ENCODE data around the gene CPED1.
"Not testable (repeated sequence)": the region's sequence is repeated elsewhere in the genome, so short reads cannot be mapped to it uniquely, and the experiment has no call there.

CPED1 gene

DNA sequence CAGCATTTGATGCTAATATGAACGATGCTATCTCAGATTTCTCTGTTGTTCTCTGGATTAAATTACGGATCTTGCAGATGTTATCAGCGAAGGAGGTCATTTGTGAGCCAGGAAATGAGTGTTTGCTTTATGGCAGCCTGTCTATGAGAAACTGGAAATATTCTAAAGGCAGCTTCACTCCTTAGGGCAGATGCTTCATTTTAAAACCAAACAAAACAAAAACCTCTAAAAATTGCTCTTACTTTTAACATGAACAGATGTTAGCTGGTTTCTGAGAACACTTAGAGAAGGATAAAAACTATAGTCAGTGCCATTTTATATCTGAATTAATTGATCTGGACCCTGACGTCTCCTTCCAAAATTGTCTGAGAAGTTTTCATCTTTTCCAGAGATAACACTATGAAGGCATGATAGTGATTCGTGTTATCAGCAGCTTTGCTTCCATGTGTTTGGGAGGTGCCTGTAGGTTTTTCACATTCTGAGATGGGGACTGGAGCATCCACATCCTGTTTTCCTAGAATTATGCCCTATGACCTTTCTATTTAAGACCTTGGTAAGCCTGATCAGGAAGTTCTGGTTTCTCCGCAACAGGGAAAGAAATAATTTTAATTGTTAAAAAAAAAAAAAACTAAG is 53.1 kb downstream of the CPED1 start:
- no peak for DNase-seq (ENCODE audit: low spot score)

DNA sequence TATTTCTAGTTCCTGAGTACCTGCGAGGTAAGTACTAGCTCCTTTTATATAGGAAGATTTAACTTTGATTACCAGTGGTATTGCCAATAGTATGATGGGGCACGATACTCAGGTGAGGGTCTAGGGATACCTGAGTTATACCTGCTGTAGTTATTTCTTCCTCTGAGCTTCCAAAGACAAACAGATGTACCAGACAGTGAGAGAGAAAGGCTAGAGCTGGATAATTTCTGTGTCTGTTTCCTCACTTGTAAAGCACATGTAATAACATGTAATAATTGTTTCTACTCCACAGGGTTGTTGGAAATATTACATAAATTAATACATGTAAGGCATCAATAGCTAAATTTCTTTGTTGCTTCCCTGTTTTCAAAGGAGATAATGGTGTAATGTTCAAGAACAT is 53.7 kb downstream of the CPED1 start:
- DNase-seq (ENCODE audit: low spot score): no peak

DNA sequence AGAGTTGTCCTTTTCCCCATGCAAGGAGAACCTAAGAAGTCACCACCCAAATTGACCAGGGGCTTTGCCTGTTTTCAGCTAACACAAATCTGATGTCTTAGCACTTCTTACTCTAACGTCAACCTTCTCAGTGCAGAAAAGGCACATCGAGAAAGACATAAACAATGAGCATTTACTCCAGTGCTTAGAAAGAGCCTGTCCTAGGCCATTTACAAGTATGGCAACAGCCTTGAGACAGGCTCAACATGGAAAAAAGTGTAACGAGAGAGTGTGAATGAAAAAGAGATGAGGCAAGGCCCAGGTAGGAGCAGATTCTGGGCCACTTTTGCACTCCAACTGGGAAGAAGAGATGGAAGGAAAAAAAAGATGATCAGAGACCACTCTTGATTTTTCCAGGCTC is 54.4 kb downstream of the CPED1 start:
- no peak for DNase-seq (ENCODE audit: low spot score)

DNA sequence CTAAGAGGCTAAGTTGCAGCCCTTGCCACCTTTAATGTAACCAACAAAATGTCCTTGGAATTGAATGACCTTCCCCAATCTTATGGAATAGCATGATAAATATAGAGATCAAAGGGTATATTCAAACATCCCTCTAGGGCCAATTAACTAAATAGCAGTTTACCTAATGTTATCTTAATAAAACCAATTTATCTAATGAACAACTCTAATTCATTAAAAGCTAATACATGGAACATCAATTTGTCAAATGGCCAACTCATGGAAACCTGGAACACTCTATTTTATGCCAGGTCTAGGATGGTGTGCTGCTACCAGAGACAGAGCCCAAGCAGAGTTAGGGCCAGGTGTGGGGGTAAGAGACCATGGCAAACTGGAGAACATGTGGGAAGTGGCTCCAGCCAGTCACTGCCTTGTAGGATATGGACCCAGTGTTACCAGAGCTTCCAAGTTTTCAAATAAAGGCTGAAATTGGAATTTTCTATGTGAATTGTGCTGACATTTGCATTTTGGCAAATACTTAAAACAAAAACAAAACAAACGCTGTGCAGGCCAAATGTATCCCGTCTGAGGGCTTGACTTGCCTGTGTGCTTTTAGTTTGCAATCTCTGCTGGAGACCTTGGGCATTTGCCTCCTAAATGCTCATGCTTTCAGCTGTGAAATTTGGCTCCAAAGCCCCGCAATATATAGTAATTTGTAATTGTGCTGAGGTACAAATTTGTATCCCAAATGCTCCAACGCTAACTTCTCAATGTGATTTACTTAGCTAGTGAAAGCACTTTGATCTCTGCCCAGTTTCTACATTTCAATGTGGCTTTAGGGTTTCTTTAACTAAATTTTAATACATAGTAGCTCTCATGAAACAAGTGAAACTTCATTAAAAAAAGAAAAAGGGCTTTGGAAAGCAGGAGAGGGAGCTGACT is 55.1 kb downstream of the CPED1 start:
- no peak for DNase-seq (ENCODE audit: low spot score)

DNA sequence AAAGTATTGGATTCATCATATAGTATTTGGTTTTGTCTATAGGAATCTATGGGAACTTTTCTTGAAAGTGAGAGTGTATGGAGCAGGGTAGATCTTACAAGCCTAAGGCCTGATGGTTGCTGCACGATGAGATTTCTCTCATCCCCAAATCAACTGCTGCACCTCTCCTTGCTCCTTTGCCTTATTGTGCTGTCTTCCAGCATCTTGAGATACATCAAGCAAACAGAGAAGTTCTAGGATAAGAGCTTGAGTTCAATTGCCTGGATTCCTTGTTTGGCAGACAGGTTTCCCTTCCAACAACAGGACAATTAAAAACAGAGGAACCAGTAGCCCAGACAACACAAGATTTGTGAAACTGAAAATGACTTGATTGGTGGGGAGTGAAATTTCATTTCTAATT is 56.6 kb downstream of the CPED1 start:
- DNase-seq (ENCODE audit: low spot score): no peak

DNA sequence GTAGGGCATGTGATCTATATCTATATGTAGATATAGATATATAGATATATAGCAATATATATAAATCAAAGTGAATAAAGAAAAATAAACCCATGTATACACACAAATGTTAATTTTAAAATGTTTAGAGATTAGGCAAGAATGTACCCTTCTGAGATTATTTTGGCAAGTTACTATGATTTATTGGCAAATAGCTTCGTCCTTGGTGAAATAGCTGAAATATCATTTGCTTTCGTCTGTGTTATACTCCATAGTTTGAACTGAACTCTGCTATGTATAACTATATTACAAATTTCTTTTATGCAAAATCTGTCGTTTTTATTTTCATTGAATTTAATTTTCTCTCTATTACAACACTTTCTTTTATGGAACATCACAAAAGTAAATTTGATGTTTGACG is 57.5 kb downstream of the CPED1 start:
- DNase-seq (ENCODE audit: low spot score): no peak

DNA sequence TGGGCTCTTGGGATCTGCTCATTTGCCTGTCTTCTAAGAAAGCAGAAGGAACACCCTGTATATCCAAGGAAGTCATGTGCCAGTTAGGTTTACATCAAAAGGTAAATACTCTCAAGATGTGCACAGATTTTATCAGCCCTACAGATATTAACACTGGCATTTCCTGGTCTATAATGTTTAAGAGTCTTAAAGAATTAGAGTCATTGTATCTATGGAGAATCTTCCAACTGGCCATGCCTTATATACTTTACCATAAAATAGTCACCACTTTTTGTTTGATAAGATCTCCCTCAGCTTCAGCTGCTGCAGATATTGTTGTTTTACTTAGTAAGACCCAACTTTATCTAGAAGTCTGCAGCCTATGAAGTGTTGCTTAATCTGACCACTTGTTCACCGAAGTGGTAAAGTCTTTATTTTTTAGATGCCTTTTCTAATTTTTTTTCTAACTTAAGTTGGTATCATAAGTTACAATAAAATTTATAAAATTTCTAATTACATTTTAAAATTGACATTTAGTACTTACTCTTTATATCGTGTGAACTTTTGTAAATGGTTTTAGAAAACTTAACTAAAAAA is 58.5 kb downstream of the CPED1 start:
- DNase-seq (ENCODE audit: low spot score): no peak

DNA sequence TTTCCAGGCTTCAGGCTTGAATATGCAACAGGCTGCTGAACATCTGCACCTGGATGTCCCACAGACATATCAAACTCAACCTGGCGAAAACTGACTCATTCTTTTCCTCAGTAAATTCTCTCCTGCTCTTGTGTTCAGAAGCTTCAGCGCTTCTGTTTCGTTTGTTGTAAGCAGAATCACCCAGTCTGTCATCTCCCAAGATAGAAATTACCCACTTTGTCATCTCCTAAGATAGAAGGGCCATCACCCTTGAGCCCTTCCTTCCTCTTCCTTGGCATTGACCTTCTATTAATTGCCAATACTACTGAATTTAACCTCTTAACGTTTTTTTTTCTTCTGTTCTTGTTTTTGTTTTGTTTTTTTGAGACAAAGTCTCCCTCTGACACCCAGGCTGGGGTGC is 59.7 kb downstream of the CPED1 start:
- no peak for DNase-seq (ENCODE audit: low spot score)

DNA sequence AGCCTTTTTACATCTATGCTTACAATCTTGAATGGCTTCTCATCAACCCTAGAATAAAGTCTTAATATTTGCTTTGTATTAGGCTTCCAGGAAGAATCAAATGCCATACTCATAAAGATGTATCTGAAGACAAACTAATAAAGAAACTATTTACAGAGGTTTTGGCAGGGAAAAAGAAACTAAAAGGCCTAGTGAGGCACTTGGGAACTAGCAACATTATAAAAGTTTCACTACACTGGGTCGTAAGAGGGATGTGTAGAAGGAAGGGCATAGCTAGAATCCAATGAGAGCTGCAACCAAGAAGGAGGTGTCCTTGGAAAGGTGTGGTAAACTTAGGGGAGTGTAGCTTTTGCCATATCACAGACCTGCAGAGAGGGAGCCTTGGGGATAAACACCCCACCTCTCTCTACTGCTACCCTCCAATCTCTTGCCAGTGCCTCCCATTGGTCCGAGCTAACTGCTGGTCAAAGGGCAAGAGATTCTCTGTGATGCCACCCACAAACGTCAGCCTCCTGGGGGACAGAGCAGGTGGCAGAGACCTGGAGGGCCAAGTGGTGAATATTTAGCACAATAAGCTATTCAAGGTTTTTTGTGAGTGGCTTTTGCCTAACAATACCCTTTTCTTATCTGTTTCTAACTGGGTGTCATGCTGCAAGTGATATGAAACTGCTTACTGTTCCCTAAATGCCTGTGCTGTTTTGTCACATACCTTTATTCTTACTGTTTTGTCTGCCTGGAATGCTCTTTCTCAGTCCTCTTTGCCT is 60.7 kb downstream of the CPED1 start:
- DNase-seq (ENCODE audit: low spot score): no peak

DNA sequence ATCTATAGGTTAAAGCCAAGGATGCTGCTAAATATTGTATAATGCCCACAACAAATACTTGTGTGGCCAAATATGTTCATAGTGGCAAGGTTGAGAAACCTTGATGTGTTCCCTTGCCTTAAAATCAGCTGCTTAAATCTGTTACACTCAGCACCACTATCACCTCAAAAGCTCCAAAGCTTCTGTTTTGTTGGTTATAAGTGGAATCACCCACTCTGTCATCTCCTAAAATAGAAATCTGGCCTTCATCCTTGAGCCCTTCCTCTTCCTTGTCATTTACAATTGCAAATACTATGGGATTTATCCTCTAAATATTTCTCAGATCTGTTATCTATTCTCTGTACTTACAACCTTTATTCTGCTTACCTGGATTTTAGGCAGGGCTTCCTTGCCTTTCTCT is 61.4 kb downstream of the CPED1 start:
- DNase-seq (ENCODE audit: low spot score): no peak

DNA sequence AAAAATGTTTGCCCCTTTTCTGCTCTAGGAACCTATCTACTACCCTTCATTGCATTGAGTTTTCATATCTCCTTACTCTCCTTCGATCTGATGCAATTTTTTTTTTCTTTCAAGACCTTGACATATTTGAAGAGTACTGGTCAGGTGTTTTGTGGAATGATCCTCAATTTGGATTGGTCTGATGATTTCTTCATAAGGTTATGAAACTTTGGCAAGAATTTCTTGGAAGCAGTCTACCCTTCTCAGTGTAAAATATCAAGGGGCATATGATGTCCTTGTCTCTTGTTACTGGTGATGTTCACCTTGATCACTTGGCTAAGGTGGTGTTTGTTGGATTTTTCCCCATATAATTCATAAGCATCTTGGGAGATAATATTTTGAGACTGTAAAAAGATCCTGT is 64.7 kb downstream of the CPED1 start:
- no peak for DNase-seq (ENCODE audit: low spot score)

DNA sequence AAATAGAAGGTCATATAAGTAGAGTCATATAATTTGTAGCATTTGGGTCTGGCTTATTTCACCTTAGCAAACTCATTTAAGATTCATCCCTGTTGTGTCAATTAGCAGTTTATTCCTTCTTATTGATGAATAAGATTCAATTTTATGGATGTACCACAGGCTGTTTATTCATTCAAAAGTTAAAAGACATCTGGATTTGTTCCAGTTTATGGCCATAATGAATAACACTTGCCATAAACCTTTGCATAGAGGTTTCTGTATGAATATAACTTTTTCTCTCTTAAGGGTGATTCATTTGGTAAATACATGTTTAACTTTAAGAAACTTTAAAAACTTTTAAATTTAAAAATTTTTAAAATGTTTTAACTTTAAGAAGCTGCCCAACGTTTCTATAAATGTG is 66.4 kb downstream of the CPED1 start:
- DNase-seq (ENCODE audit: low spot score): no peak

DNA sequence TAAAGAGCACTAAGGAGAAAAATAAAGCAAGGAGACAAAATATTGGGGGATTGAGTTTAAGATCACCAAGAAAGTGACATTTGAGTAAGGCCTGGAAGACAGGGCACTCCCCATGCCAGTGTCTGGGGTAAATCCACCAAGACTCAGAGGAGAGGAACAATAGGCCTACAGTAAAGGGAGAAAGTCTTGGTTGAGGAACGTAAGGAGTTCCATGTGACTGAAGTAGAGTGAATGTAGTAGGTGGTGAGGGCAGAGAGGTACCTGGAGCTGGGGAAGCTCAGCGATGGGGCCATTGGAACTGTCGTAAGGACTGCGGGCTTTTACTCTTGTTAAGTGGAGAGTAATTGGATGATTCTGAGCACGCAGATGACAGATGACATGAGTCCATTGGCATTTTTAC is 69.4 kb downstream of the CPED1 start:
- no peak for DNase-seq (ENCODE audit: low spot score)

DNA sequence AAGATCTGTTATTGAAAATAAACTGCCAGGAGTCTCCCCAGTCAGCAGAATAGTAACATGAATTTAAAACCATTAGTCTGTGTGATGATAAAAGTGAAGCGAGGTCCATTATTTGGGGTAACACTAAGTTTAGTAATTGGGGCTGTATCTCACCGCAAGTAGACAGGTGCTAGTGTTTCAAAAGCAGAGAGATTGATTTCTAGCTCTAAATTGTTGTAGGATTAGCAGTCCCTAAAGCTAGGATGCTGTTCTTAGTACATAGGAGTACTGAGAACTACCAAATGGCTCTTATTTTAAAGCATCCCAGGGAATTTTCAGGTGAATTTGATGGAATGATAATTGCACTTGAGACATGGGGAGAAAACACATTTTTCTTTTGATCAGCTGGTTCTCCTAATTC is 70.5 kb downstream of the CPED1 start:
- no peak for DNase-seq (ENCODE audit: low spot score)

DNA sequence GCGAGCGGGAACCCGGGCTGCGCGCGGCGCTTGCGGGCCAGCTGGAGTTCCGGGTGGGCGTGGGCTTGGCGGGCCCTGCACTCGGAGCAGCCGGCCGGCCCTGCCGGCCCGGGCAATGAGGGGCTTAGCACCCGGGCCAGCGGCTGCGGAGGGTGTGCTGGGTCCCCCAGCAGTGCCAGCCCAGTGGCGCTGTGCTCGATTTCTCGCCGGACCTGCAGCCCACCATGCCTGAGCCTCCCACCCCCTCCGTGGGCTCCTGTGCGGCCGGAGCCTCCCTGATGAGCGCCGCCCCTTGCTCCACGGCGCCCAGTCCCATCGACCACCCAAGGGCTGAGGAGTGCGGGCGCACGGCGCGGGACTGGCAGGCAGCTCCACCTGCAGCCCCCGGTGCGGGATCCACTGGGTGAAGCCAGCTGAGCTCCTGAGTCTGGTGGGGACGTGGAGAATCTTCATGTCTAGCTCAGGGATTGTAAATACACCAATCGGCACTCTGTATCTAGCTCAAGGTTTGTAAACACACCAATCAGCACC is 71.5 kb downstream of the CPED1 start:
- not testable (repeated sequence) for DNase-seq (ENCODE audit: low spot score)

DNA sequence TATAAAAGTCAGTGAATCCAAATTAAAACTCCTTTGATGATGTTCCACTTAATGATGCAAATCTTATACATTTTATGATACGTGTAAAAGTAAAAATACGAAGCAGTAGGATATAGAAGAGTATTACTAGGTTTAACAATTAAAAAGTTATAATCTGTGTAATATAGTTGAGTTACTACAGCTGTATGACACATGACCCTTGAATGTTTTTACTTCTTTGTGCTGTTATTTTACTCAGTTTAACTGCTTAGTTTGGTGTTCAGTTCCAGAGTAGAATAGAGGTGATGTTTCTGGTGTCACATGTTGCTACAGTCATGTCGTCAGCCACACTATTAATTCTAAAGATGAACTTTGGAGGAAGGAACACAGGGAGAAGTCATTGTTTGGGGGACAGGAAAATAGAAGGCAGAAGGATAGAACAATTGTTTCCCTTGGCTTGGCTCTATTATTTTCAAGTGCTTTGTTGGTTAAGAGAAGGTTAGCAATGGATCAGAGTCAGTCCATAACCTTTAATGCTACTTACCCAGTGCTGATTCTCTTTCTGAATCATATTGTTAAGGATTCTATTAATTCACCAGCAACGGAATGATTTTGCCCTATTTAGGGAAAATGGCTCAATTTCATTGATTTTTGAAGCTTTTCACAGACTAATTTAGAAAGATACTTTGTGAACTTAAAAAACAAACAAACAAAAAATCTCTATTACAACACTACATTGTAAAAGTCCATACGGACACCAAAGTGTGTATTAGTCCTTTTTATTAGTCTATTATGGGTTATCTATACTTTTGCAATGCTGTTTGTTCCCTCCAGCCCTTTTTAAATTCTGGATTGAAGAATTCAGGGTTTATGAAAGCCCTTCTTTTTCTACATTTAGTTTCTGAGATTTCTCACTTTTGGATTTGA is 73.4 kb downstream of the CPED1 start:
- no peak for DNase-seq (ENCODE audit: low spot score)

DNA sequence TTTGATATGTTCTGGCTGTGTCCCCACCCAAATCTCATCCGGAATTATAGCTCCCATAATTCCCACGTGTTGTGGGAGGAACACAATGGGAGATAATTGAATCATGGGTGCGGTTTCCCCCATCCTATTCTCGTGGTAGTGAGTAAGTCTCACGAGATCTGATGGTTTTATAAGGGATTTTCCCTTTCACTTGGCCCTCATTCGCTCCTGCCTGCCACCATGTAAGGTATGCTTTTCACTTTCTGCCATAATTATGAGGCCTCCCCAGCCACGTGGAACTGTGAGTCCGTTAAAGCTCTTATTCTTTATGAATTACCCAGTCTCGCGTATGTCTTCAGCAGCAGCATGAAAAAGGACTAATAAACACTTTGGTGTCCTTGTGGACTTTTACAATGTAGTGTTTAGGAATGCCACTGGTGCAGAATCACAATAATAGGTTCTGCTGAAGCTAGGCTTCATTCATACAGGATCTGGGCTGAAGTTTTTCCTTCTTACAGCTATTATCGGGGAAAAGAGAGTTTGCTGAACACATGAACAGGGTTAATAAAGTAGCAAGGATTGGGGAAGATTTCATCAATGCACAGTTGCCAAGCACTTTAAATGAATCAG is 74.3 kb downstream of the CPED1 start:
- no peak for DNase-seq (ENCODE audit: low spot score)

DNA sequence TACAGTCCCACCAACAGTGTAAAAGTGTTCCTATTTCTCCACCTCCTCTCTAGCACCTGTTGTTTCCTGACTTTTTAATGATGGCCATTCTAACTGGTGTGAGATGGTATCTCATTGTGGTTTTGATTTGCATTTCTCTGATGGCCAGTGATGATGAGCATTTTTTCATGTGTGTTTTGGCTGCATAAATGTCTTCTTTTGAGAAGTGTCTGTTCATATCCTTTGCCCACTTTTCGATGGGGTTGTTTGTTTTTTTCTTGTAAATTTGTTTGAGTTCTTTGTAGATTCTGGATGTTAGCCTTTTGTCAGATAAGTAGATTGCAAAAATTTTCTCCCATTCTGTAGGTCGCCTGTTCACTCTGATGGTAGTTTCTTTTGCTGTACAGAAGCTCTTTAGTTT is 79.2 kb downstream of the CPED1 start:
- DNase-seq (ENCODE audit: low spot score): not testable (repeated sequence)

DNA sequence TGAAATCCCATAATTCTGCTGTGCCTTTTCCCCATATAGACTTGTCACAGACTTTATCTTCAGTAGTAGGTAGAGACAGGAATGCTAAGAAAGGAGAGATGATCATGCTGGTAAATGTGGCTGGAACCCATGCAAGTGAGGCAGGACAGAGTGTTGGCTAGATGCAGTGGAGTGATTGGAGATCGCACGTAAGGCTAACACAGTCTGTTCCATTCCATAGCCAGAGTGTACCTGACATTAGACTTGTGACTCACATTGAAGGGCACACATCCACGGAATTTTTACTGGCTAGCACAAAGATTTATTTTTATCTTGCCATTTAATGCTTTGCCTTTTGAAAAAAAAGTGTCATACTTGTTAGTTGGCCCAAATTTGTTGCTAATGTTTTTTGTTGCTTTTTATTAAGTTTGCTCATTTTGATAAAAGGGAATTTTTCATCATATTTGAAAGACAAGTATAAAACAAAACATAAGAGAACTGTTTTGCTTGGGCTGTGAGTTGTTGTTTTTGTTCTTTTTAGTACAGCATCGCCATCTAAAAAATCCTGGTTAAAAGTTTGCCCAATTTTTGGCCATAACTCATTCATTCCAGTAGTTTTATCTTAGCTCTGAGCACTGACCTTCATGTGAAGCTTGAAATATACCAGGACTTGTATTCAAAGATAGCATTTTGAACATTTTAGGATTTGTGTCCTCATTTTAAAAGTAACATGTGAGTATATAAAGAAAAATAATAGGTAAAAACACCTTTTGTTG is 81.0 kb downstream of the CPED1 start:
- DNase-seq (ENCODE audit: low spot score): no peak

DNA sequence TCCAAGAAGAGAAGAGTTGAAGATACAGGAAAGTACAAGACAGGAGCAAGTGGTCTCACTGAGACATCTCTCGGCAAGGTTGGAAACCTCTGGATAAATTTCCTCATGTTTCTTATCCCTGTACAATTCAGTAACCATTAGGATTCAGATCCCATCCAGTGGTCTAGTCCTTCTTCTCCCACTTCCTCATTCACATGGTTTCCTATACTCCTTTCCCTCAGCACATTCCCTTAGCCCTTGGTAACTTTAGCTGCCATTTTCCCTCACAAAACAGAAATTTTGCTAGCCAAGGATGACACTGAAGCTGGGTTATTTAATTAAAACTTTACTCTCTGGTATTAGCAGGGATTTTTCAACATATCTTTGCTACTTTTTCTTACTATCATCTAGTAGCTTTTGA is 82.6 kb downstream of the CPED1 start:
- DNase-seq (ENCODE audit: low spot score): no peak

Measured in left forelimb (tissue), 1 donor.